ENCODE measurements around the gene YLPM1. TPM values are rescaled to one million over a fixed set of nuclear protein-coding genes. Genes with fewer than 3 reads are reported as not detected.

The YLPM1 gene
- polyA plus RNA-seq, 1 of the 3 experiments (the other 2 are of a cell fraction), result 14.0 TPM

GRCh38 chr14:74800780-74801179 is 37.7 kb downstream of the YLPM1 start:
- TF ChIP-seq JUND (IDR thresholded peaks at IDR 0.05) (no peak), MXI1 (IDR thresholded peaks at IDR 0.05; ENCODE audit: low read depth, low read length) (no peak), TAF1 (IDR thresholded peaks at IDR 0.05; ENCODE audit: borderline replicate concordance, low read depth, low read length) (no peak), USF2 (IDR thresholded peaks at IDR 0.05; ENCODE audit: borderline replicate concordance, low read depth, low read length) (no peak), SIN3A (IDR thresholded peaks at IDR 0.05; ENCODE audit: borderline replicate concordance, low read depth, low read length) (no peak), MAX (IDR thresholded peaks at IDR 0.05; ENCODE audit: low read depth) (no peak)
- TF ChIP-seq, protein P1, sequence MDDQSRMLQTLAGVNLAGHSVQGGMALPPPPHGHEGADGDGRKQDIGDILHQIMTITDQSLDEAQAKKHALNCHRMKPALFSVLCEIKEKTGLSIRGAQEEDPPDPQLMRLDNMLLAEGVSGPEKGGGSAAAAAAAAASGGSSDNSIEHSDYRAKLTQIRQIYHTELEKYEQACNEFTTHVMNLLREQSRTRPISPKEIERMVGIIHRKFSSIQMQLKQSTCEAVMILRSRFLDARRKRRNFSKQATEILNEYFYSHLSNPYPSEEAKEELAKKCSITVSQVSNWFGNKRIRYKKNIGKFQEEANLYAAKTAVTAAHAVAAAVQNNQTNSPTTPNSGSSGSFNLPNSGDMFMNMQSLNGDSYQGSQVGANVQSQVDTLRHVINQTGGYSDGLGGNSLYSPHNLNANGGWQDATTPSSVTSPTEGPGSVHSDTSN (IDR thresholded peaks at IDR 0.05), result no peak
- no peaks in the 10 kb centered on the region for H3K9me3 ChIP-seq
- 92% methylated on average over 3 of the region's 3 CpGs for WGBS (ENCODE audit: low lambda C conversion rate)
- no peaks in the 10 kb centered on the region; a peak in 2 of 4 replicates for H3K4me1 ChIP-seq (ENCODE audit: control insufficient read depth in 1 of 2, insufficient read depth in 2 of 2, low read depth in 1 of 2, low read length in 1 of 2)
- H4K20me1 ChIP-seq (ENCODE audit: insufficient read depth), result no peaks in the 10 kb centered on the region
- ChIA-PET POLR2A (no interaction called here), CTCF (interaction anchor here (0.9 to 1.5 kb wide), 6 partner anchors 12 to 300 kb away, joined by 3 to 4 read pairs (median 3); partner anchors contain the start of gene LTBP2)
- H3K9me2 ChIP-seq, result no peaks in the 10 kb centered on the region
- H2AFZ ChIP-seq (ENCODE audit: low read depth), result no peak overlapping the region
- H3K27me3 ChIP-seq (ENCODE audit: insufficient read depth), result no peaks in the 10 kb centered on the region
- no peak overlapping the region for H3K9ac ChIP-seq
- H3K36me3 ChIP-seq (replicated peaks in 1 of 2; ENCODE audit: control insufficient read depth in 1 of 2, insufficient read depth in 2 of 2, low read length in 1 of 2), result peaks cover 53 to 74% of the 10 kb centered on the region in 2 experiments
- no peak overlapping the region for H3K4me2 ChIP-seq
- peaks cover 5% of the 10 kb centered on the region for H3F3A ChIP-seq (replicated peaks; ENCODE audit: insufficient read depth)
- no peak overlapping the region for H3K4me3 ChIP-seq (ENCODE audit: low read depth in 2 of 2, low read length in 1 of 2)
- H3K27ac ChIP-seq (ENCODE audit: low read depth in 2 of 2, low read length in 1 of 2), result no peak overlapping the region
- no peak for DNase-seq
- H3K79me2 ChIP-seq (ENCODE audit: insufficient read depth), result peaks cover 68% of the 10 kb centered on the region

GRCh38 chr14:74801396-74801795 is 38.3 kb downstream of the YLPM1 start:
- Histone ChIP-seq H3F3A (replicated peaks; ENCODE audit: insufficient read depth) (peaks cover 5% of the 10 kb centered on the region), H3K4me1 (ENCODE audit: control insufficient read depth in 1 of 2, insufficient read depth in 2 of 2, low read depth in 1 of 2, low read length in 1 of 2) (no peaks in the 10 kb centered on the region; a peak in 2 of 4 replicates), H2AFZ (ENCODE audit: low read depth) (no peak overlapping the region), H3K9me3 (no peaks in the 10 kb centered on the region), H3K4me2 (no peak overlapping the region), H3K36me3 (replicated peaks in 1 of 2; ENCODE audit: control insufficient read depth in 1 of 2, insufficient read depth in 2 of 2, low read length in 1 of 2) (peaks cover 47 to 72% of the 10 kb centered on the region in 2 experiments), H3K79me2 (ENCODE audit: insufficient read depth) (peaks cover 67% of the 10 kb centered on the region), H3K27me3 (ENCODE audit: insufficient read depth) (no peaks in the 10 kb centered on the region), H3K9me2 (no peaks in the 10 kb centered on the region), H3K4me3 (ENCODE audit: low read depth in 2 of 2, low read length in 1 of 2) (no peak overlapping the region), H3K9ac (no peak overlapping the region), H3K27ac (ENCODE audit: low read depth in 2 of 2, low read length in 1 of 2) (no peak overlapping the region), H4K20me1 (ENCODE audit: insufficient read depth) (no peaks in the 10 kb centered on the region)
- TF ChIP-seq, protein P2, sequence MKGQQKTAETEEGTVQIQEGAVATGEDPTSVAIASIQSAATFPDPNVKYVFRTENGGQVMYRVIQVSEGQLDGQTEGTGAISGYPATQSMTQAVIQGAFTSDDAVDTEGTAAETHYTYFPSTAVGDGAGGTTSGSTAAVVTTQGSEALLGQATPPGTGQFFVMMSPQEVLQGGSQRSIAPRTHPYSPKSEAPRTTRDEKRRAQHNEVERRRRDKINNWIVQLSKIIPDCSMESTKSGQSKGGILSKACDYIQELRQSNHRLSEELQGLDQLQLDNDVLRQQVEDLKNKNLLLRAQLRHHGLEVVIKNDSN (IDR thresholded peaks at IDR 0.05; ENCODE audit: borderline replicate concordance, low read depth), result no peak
- DNase-seq, result no peak
- POLR2A ChIA-PET, result no interaction called here
- CTCF ChIA-PET, result interaction anchor here (1.0 to 1.5 kb wide), 3 partner anchors 12 to 193 kb away, joined by 3 to 4 read pairs (median 3); partner anchors contain the start of gene LTBP2
- WGBS (ENCODE audit: low lambda C conversion rate), result 97% methylated on average over 3 of the region's 3 CpGs
